ENCODE data around the gene AIRE.
A peak's percentile ranks its signal among the peaks of the same experiment; 100 is the strongest.
"Not testable (repeated sequence)": the region's sequence is repeated elsewhere in the genome, so short reads cannot be mapped to it uniquely, and the experiment has no call there.

Gene AIRE

DNA sequence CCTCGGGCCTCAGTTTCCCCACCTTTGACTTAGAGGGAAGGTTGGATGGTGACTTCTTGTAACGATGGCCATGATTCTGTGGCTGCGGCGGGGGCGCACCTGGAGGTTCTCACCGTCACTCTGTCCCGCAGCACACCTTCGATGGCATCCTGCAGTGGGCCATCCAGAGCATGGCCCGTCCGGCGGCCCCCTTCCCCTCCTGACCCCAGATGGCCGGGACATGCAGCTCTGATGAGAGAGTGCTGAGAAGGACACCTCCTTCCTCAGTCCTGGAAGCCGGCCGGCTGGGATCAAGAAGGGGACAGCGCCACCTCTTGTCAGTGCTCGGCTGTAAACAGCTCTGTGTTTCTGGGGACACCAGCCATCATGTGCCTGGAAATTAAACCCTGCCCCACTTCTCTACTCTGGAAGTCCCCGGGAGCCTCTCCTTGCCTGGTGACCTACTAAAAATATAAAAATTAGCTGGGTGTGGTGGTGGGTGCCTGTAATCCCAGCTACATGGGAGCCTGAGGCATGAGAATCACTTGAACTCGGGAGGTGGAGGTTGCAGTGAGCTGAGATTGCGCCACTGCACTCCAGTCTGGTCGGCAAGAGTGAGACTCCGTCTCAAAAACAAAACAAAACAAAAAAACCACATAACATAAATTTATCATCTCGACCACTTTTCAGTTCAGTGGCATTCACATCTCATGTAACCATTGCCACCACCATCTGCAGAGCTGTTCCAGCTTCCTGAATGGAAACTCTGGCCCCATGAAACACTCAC, 12.0 kb downstream of the AIRE start:
- Histone ChIP-seq H3K4me3 (no peak overlapping the region), H3K4me2 (peak overlapping the region; percentile 69), H3K4me1 (peaks cover 78% of the 10 kb centered on the region), H3K9me3 (no peaks in the 10 kb centered on the region), H3K27ac (peak overlapping the region; percentile 36; the same call in 1 of the 2 replicates), H3K36me3 (no peaks in the 10 kb centered on the region), H3K27me3 (no peaks in the 10 kb centered on the region), H3K9ac (no peak overlapping the region), H4K20me1 (peaks cover 23% of the 10 kb centered on the region)
- peak; percentile 78 for TF ChIP-seq Cebpa-rat (IDR thresholded peaks at IDR 0.05)

DNA sequence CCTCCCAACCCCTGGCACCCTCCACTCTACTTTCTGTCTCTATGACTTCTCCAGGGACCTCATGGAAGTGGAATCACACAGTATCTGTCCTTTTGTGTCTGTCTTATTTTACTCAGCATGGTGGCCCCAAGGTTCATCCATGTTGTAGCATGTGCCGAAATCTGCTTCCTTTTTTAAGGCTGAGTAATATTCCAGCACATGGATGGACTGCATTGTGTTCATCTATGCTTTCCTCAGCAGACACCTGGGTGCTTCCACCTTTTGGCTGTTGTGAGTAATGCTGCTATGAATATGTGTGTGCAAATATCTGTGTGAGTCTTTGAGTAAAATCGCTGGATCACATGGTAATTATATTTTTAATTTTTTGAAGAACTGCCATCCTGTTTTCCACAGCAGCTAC, 12.6 kb downstream of the AIRE start:
- H3K4me3 ChIP-seq, result no peak overlapping the region
- peak overlapping the region; percentile 36; the same call in 1 of the 2 replicates for H3K27ac ChIP-seq
- no peak for TF ChIP-seq Cebpa-rat (IDR thresholded peaks at IDR 0.05)
- peaks cover 29% of the 10 kb centered on the region for H4K20me1 ChIP-seq
- H3K9me3 ChIP-seq, result no peaks in the 10 kb centered on the region
- H3K36me3 ChIP-seq, result no peaks in the 10 kb centered on the region
- no peaks in the 10 kb centered on the region for H3K27me3 ChIP-seq
- peaks cover 84% of the 10 kb centered on the region for H3K4me1 ChIP-seq
- H3K4me2 ChIP-seq, result peak overlapping the region; percentile 69
- H3K9ac ChIP-seq, result no peak overlapping the region

DNA sequence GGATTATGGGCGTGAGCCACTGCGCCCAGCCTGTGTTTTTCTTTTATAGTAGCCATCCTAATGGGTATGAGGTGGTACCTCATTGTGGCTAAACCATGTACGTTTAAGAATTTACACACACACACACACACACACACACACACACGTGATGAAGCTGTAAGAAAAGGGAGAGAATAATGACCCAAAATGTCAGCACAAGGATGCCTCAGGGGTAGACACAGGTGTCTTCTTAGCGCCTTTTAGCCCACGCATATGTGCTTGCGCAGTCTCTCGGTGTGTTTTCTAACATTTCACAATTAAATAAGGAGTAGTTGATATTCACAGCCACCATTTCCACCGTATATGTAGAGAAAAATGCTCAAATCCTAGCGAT, 13.4 kb downstream of the AIRE start:
- H3K9me3 ChIP-seq, result no peaks in the 10 kb centered on the region
- H3K36me3 ChIP-seq, result peaks cover under 1% of the 10 kb centered on the region; the same call in 1 of the 2 replicates
- peaks cover 87% of the 10 kb centered on the region for H3K4me1 ChIP-seq
- TF ChIP-seq Cebpa-rat (IDR thresholded peaks at IDR 0.05), result no peak
- H3K27ac ChIP-seq, result peak overlapping the region; percentile 95
- peak overlapping the region; percentile 84 for H3K4me3 ChIP-seq
- peaks cover 37% of the 10 kb centered on the region for H4K20me1 ChIP-seq
- peak overlapping the region; percentile 89 for H3K9ac ChIP-seq
- no peaks in the 10 kb centered on the region for H3K27me3 ChIP-seq
- peak overlapping the region; percentile 99 for H3K4me2 ChIP-seq

DNA sequence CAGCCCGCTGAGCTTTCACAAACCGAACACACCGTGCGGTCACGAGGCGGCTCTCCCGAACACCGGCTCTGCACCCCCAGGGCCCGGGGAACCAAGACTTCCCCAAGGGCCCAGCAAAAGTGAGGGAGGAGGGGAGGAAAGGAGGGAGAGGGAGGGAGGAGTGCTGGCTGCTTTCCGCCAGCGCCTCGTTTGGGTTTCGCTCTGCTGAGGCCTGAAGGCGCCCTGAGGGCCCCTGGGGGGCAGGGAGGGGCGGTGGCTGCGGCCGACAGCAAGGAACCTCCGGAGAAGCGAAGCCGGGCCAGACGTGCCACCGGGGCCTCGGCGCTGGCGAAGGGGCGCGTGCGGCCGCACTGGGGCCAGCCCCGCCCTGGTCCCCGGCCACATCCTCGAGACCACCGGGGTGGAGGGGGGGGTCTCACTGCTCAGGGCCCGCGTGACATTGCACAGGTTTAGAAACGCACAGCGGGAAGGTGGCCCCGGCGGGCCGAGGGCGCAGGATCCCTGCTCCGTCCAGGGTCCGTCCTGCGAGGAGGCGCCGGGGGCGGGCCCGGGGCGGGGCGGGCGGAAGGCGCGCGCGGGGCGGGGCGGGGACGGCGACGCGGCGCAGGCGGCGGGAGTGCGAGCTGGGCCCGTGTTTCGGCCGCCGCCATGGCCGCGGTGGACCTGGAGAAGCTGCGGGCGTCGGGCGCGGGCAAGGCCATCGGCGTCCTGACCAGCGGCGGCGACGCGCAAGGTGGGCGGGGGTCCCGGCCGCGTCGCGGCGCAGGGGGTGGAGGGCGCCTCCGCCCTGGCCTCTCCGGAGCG, 14.0 kb downstream of the AIRE start, which contains the start of gene PFKL:
TSS of gene PFKL (plus strand) at position 596 of the 804 bp plus-strand sequence. CDS start at position 649, 53 bp downstream.
- H3K36me3 ChIP-seq, result peaks cover 3% of the 10 kb centered on the region; the same call in 1 of the 2 replicates
- H3K27ac ChIP-seq, result peak within 1 kb of the TSS; percentile 95
- peak within 1 kb of the TSS; percentile 84 for H3K4me3 ChIP-seq
- no peaks in the 10 kb centered on the region for H3K9me3 ChIP-seq
- no peak for TF ChIP-seq Cebpa-rat (IDR thresholded peaks at IDR 0.05)
- H3K9ac ChIP-seq, result peak within 1 kb of the TSS; percentile 89
- peak within 1 kb of the TSS; percentile 99 for H3K4me2 ChIP-seq
- H3K4me1 ChIP-seq, result peaks cover 88% of the 10 kb centered on the region
- H4K20me1 ChIP-seq, result peaks cover 43% of the 10 kb centered on the region
- H3K27me3 ChIP-seq, result no peaks in the 10 kb centered on the region

DNA sequence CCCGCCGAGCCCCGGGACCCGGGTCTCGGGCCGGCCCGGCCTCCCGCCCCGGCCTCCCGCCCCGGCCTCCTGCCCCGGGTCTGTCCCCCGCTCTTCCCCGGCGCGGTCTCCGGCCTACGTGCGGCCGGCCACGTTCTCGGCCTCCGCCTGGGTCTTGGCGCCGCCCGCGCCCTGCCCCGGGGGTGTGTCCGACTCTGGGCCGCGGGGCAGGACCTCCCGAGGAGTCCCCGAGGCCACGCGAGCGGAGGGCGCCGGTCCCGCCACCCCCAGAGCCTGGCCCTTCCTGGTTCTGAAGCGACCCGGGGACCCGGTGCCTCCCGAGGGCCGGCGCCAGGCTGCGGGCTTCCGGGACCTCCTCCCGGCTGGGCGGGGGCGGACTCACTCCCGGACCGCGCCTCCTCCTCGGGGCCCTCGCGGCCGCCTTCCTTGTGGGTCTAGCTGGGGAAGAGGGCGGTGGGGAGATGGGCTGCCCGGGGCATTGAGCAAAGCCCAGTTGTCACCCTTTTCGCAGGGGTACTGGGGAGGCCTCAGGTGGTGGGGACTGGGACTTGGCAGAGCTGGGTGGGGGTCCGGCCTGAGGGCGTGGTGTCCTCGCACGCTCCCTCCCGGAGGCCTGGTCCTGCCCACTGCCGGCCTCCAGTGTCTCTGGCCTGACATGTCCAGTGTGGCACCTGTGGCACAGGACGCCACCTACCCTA, 14.7 kb downstream of the AIRE start:
- Histone ChIP-seq H3K4me1 (peaks cover 88% of the 10 kb centered on the region), H3K4me2 (peak overlapping the region; percentile 99), H3K9me3 (no peaks in the 10 kb centered on the region), H3K9ac (peak overlapping the region; percentile 89), H3K4me3 (peak overlapping the region; percentile 84), H3K36me3 (peaks cover 3% of the 10 kb centered on the region; the same call in 1 of the 2 replicates), H3K27ac (peak overlapping the region; percentile 95), H3K27me3 (no peaks in the 10 kb centered on the region), H4K20me1 (peaks cover 50% of the 10 kb centered on the region)
- TF ChIP-seq Cebpa-rat (IDR thresholded peaks at IDR 0.05), result no peak

DNA sequence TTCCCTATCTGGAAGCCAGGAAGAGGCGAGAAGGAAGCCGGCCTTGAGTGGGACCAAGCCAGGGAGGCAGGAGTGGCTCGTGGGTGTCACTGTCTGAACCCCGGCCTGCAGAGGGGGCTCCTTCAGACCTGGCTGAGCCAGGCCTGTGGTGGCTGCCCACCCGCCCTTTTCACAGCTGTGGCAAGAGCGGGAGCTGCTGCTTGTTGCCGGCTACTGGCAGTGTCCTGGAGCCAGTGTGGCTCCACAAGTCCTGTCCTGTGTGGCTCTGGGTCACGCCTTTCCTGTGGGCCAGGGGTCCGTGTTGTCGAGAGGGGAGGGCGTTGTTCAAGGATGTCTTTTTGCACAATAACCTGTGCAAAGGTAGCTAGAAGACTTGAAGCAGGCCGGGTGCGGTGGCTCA, 15.5 kb downstream of the AIRE start:
- Histone ChIP-seq H3K27me3 (no peaks in the 10 kb centered on the region), H3K27ac (peak overlapping the region; percentile 95), H3K4me2 (peak overlapping the region; percentile 99), H3K9me3 (no peaks in the 10 kb centered on the region), H3K4me1 (peaks cover 88% of the 10 kb centered on the region), H3K4me3 (peak overlapping the region; percentile 84), H3K36me3 (peaks cover 10% of the 10 kb centered on the region), H3K9ac (peak overlapping the region; percentile 89), H4K20me1 (peaks cover 57% of the 10 kb centered on the region)
- no peak for TF ChIP-seq Cebpa-rat (IDR thresholded peaks at IDR 0.05)

DNA sequence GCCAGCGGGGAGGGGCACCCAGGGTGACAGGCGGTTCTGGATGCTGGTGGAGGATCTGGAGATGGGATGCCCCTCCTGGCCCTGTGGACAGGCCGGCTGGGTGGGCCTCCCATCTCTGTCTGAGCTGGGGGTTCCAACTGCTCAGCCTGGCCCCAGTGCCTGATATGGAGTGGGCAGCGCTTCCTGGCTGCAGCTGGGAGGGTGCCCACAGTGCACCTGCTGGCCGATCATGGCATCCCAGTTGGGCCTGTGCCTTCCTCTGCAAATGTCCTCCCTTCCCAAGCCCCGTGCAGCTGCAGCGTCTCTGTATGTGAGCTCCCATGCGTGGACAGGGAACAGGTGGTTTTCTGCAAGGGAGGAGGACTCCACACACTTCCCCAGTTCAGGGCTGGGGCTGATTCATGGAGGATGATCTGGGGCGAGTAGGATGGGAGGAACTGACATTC, 16.3 kb downstream of the AIRE start:
- Histone ChIP-seq H3K36me3 (peaks cover 18% of the 10 kb centered on the region), H3K4me2 (peak overlapping the region; percentile 99), H3K9me3 (no peaks in the 10 kb centered on the region), H3K4me3 (peak overlapping the region; percentile 84), H3K4me1 (peaks cover 88% of the 10 kb centered on the region), H4K20me1 (peaks cover 66% of the 10 kb centered on the region), H3K9ac (peak overlapping the region; percentile 89), H3K27me3 (no peaks in the 10 kb centered on the region), H3K27ac (peak overlapping the region; percentile 95)
- no peak for TF ChIP-seq Cebpa-rat (IDR thresholded peaks at IDR 0.05)

DNA sequence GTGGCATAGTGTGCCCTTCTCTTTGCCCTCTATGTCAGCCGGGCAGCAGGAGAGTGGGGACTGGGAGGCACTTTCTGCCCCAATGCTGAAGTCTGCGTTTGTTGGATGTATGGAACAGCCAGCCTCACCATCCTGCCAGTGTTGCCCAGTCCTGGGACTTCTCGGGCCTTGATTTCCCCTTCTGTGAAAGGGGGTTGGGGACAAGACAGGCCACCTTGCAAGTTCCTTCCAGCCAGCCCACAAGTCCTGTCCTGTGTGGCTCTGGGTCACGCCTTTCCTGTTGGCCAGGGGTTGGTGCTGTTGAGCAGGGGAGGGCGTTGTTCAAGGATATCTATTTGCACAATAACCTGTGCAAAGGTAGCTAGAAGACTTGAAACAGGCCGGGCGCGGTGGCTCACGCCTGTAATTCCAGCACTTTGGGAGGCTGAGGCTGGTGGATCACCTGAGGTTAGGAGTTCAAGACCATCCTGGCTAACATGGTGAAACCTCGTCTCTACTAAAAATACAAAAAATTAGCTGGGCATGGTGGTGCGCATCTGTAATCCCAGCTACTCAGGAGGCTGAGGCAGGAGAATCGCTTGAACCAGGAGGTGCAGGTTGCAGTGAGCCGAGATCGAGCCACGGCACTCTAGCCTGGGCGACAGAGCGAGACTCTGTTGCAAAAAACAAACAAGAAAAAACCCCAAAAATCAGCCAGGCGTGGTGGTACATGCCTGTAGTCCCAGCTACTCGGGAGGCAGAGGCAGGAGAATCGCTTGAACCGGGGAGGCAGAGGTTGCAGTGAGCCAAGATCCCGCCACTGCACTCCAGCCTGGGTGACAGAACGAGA, 17.1 kb downstream of the AIRE start:
- H3K4me2 ChIP-seq, result peak overlapping the region; percentile 99
- peak overlapping the region; percentile 84 for H3K4me3 ChIP-seq
- H4K20me1 ChIP-seq, result peaks cover 74% of the 10 kb centered on the region

More for the DNA sequence above, 17.1 kb downstream of the AIRE start:
- H3K27me3 ChIP-seq, H3K9me3 ChIP-seq: not testable (repeated sequence)
- peak overlapping the region; percentile 95 for H3K27ac ChIP-seq
- H3K36me3 ChIP-seq, result peaks cover 26% of the 10 kb centered on the region
- peak overlapping the region; percentile 89 for H3K9ac ChIP-seq
- H3K4me1 ChIP-seq, result peaks cover 88% of the 10 kb centered on the region

All from BLaER1 (cell line).